ENCODE data around the gene SEBOX.

DNA sequence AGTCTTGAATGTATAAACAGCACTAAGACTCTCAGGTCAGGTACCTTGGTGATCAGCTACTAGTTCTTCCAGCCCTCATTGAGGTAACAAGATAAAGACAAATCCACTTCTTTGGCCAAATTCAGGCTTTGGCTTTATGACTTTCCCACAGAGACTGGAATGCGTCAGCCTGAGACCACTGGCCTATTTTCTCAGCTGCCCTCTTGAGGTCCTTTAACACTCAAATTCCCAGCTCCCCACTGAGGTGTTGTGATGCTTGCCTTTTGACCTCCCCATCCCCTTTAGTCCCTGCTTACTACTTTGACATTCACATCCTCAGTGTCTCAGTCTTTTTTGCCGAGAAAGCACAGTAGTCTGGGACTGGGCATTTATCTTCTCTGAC is 18.8 kb downstream of the SEBOX start:
- TF ChIP-seq POLR2A (IDR thresholded peaks at IDR 0.05): no peak
- no peak for TF ChIP-seq CTCF (IDR thresholded peaks at IDR 0.05 in 4 of 5, conservative IDR thresholded peaks at IDR 0.05 in 1 of 5)

Data from gastrocnemius medialis (tissue), 4 donors.